ENCODE data around the gene DYSF. TPM values are rescaled to one million over a fixed set of nuclear protein-coding genes. Genes with fewer than 3 reads are reported as not detected.

The DYSF gene
- total RNA-seq, 1 experiment from 2014 or later: 2.2 TPM

DNA sequence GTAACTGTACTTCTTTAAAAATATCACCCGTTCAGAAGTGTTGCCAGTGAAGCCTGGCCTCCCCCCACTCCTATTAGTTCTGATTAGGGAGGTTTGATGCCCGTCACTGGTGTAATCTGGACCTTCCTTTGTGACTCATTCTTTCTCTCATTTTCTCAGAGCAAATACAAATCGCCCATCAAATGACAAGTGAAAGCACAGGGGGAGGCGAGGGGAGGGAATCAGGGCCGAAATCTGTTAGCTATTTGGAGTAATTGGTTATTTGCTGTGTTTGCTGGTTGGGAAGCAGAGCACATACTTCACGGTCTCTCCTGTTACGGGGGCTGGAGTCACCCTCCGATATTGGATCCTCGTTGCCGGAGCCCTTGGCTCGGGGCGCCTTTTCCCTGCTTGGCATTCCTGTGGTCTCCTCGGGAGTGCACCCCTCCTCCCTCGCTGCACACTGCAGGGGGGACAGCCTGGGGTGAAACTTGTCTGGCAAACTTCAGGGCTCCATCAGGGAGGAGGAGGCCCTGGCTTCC is 178.1 kb downstream of the DYSF start:
- Mint-ChIP-seq H3K4me3 (ENCODE audit: unreplicated experiment) (no peak overlapping the region), H3K9me3 (ENCODE audit: unreplicated experiment) (peaks cover 11% of the 10 kb centered on the region), H3K36me3 (ENCODE audit: insufficient read depth, unreplicated experiment) (no peaks in the 10 kb centered on the region), H3K27me3 (ENCODE audit: insufficient read depth, unreplicated experiment) (peaks cover 6% of the 10 kb centered on the region), H3K27ac (ENCODE audit: unreplicated experiment) (no peak overlapping the region), H3K4me1 (ENCODE audit: low read depth, unreplicated experiment) (no peaks in the 10 kb centered on the region)
- Histone ChIP-seq H3K4me3 (ENCODE audit: low read depth, low read length) (no peak overlapping the region), H3K4me1 (no peaks in the 10 kb centered on the region), H3K9me3 (0 out of 2 replicates have a peak, but pooled peaks cover 3% of the 10 kb centered on the region), H3K36me3 (ENCODE audit: control insufficient read depth, insufficient read depth, low read length) (no peaks in the 10 kb centered on the region), H3K27me3 (replicated peaks; ENCODE audit: control insufficient read depth, insufficient read depth, low read length) (no peaks in the 10 kb centered on the region)
- intact Hi-C loops (cut with micrococcal nuclease; ENCODE audit: unreplicated experiment): no loop called here
- ChIA-PET POLR2A (no interaction called here), CTCF (no interaction called here)
- BruUV-seq (replicated peaks): no TSS peak
- TF ChIP-seq, protein P1, sequence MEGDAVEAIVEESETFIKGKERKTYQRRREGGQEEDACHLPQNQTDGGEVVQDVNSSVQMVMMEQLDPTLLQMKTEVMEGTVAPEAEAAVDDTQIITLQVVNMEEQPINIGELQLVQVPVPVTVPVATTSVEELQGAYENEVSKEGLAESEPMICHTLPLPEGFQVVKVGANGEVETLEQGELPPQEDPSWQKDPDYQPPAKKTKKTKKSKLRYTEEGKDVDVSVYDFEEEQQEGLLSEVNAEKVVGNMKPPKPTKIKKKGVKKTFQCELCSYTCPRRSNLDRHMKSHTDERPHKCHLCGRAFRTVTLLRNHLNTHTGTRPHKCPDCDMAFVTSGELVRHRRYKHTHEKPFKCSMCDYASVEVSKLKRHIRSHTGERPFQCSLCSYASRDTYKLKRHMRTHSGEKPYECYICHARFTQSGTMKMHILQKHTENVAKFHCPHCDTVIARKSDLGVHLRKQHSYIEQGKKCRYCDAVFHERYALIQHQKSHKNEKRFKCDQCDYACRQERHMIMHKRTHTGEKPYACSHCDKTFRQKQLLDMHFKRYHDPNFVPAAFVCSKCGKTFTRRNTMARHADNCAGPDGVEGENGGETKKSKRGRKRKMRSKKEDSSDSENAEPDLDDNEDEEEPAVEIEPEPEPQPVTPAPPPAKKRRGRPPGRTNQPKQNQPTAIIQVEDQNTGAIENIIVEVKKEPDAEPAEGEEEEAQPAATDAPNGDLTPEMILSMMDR (IDR thresholded peaks at IDR 0.05; ENCODE audit: insufficient read depth in 1 of 2, low read depth in 1 of 2, low read length in 1 of 2, severe bottlenecking in 1 of 2, unreplicated experiment in 1 of 2): no peak
- no peak for DNase-seq

DNA sequence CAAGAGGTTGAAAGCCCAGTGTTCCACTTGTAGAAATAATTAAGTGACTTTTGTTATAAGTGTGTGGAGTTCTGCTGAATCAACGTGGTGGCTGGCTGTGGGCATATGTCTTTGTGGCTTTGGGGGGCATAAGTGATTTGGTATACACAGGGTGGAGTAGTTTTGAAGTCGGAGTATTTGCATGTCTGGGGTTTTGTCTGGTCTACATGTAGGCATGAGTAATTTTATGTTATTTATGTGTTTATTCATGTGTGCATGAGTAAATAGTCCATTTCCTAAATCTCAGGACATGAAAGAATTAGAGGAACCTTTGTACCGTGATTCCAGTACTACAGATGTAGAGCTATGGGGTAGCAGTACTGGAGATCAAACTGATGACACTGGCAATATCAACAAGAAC is 179.7 kb downstream of the DYSF start:
- intact Hi-C loops (cut with micrococcal nuclease; ENCODE audit: unreplicated experiment): no loop called here
- H3K27ac Mint-ChIP-seq (ENCODE audit: unreplicated experiment): no peak overlapping the region

DNA sequence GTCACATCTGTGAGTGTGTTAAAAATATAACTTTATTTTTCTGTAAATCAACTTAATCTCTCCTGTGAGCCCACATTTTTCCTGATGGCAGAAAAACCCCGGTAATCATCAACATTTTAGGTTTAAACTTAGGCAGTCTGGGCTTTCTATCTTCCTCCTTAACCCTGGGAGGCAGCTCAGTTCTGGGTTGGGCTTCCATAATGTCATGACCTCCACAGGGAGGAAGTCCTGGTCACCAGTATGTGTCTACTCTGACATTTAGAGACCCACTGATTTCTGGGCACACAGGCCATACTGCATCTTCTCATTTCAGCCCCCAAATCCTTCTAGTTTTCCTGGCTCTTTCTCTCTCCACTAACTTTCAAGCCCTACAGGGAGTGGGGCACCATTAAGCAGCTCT is 181.2 kb downstream of the DYSF start:
- Histone ChIP-seq H3K27me3 (replicated peaks; ENCODE audit: control insufficient read depth, insufficient read depth, low read length) (no peaks in the 10 kb centered on the region), H3K4me3 (ENCODE audit: low read depth, low read length) (no peak overlapping the region), H3K9me3 (0 out of 2 replicates have a peak, but pooled peaks cover 3% of the 10 kb centered on the region), H3K4me1 (no peaks in the 10 kb centered on the region), H3K36me3 (ENCODE audit: control insufficient read depth, insufficient read depth, low read length) (no peaks in the 10 kb centered on the region)
- BruUV-seq (replicated peaks): no TSS peak
- TF ChIP-seq, protein P1 (IDR thresholded peaks at IDR 0.05; ENCODE audit: insufficient read depth in 1 of 2, low read depth in 1 of 2, low read length in 1 of 2, severe bottlenecking in 1 of 2, unreplicated experiment in 1 of 2): no peak
- Mint-ChIP-seq H3K9me3 (ENCODE audit: unreplicated experiment) (peaks cover under 1% of the 10 kb centered on the region), H3K36me3 (ENCODE audit: insufficient read depth, unreplicated experiment) (no peaks in the 10 kb centered on the region), H3K4me3 (ENCODE audit: unreplicated experiment) (no peak overlapping the region), H3K27ac (ENCODE audit: unreplicated experiment) (no peak overlapping the region), H3K4me1 (ENCODE audit: low read depth, unreplicated experiment) (no peaks in the 10 kb centered on the region), H3K27me3 (ENCODE audit: insufficient read depth, unreplicated experiment) (peaks cover 4% of the 10 kb centered on the region)
- DNase-seq: no peak
- ChIA-PET CTCF (no interaction called here), POLR2A (no interaction called here)
- intact Hi-C loops (cut with micrococcal nuclease; ENCODE audit: unreplicated experiment): no loop called here

More for the DNA sequence above, 179.7 kb downstream of the DYSF start:
- H3K36me3 Mint-ChIP-seq (ENCODE audit: insufficient read depth, unreplicated experiment): no peaks in the 10 kb centered on the region
- Histone ChIP-seq H3K36me3 (ENCODE audit: control insufficient read depth, insufficient read depth, low read length) (no peaks in the 10 kb centered on the region), H3K27me3 (replicated peaks; ENCODE audit: control insufficient read depth, insufficient read depth, low read length) (no peaks in the 10 kb centered on the region), H3K4me1 (no peaks in the 10 kb centered on the region), H3K4me3 (ENCODE audit: low read depth, low read length) (no peak overlapping the region), H3K9me3 (0 out of 2 replicates have a peak, but pooled peaks cover 3% of the 10 kb centered on the region)
- ChIA-PET POLR2A (no interaction called here), CTCF (no interaction called here)
- peaks cover 11% of the 10 kb centered on the region for H3K9me3 Mint-ChIP-seq (ENCODE audit: unreplicated experiment)
- BruUV-seq (replicated peaks): no TSS peak
- no peak overlapping the region for H3K4me3 Mint-ChIP-seq (ENCODE audit: unreplicated experiment)
- H3K27me3 Mint-ChIP-seq (ENCODE audit: insufficient read depth, unreplicated experiment): peaks cover 6% of the 10 kb centered on the region
- no peak for DNase-seq
- no peaks in the 10 kb centered on the region for H3K4me1 Mint-ChIP-seq (ENCODE audit: low read depth, unreplicated experiment)
- TF ChIP-seq, protein P1 (IDR thresholded peaks at IDR 0.05; ENCODE audit: insufficient read depth in 1 of 2, low read depth in 1 of 2, low read length in 1 of 2, severe bottlenecking in 1 of 2, unreplicated experiment in 1 of 2): no peak

All from Caco-2 (cell line).